Kidney (tissue), 22 donors: ENCODE results near the gene RBM23. TPM values are rescaled to one million over a fixed set of nuclear protein-coding genes. Genes with fewer than 3 reads are reported as not detected.
"Not testable (repeated sequence)": the region's sequence is repeated elsewhere in the genome, so short reads cannot be mapped to it uniquely, and the experiment has no call there.

ENCODE experiments used
- DNase-seq, 5 donors: peaks; one replicate each; pipeline ENCODE4 v3.0.0-alpha.2; 2013 to 2020
- FAIRE-seq: peaks from 2 replicates; lab custom pipeline; 2012; peaks lifted over from hg19 to GRCh38; lab: Jason Lieb, UNC
- H3K27ac ChIP-seq, 2 donors: one replicate each; pipeline ENCODE4 v1.7.0; 2013; ENCODE audit warnings: low read depth in 2 of 2, low read length in 2 of 2, inconsistent platforms in 1 of 2
- H3K27me3 ChIP-seq: one replicate; pipeline ENCODE4 v1.7.1; 2013; ENCODE audit warnings: low read length, inconsistent platforms; ENCODE audit not compliant: control insufficient read depth, insufficient read depth
- H3K36me3 ChIP-seq, 3 donors: one replicate each; pipeline versions ENCODE4 v1.7.0 to v1.7.1; 2013; ENCODE audit warnings: low read length in 3 of 3, control low read depth in 1 of 3, inconsistent platforms in 1 of 3; ENCODE audit not compliant: insufficient read depth in 3 of 3, control insufficient read depth in 2 of 3
- H3K4me1 ChIP-seq, 3 donors: one replicate each; pipeline versions ENCODE4 v1.7.0 to v1.7.1; 2013; ENCODE audit warnings: low read length in 3 of 3, inconsistent platforms in 1 of 3, low read depth in 1 of 3; ENCODE audit not compliant: control insufficient read depth in 2 of 3, insufficient read depth in 2 of 3
- H3K4me3 ChIP-seq, 3 donors: one replicate each; pipeline versions ENCODE4 v1.7.0 to v1.8.1; 2013; ENCODE audit warnings: low read length in 3 of 3, control low read depth in 1 of 3, inconsistent platforms in 1 of 3
- H3K9ac ChIP-seq, 3 donors: one replicate each; pipeline versions ENCODE4 v1.7.0 to v1.7.1; 2013; ENCODE audit warnings: low read length in 3 of 3, control low read depth in 1 of 3, inconsistent platforms in 1 of 3
- H3K9me3 ChIP-seq, 3 donors: one replicate each; pipeline versions ENCODE4 v1.7.0 to v1.7.1; 2013; ENCODE audit warnings: low read length in 3 of 3, control low read depth in 1 of 3, inconsistent platforms in 1 of 3; ENCODE audit not compliant: control insufficient read depth in 2 of 3, insufficient read depth in 1 of 3
- CTCF ChIP-seq: IDR thresholded peaks from 3 replicates; pipeline ENCODE4 v1.5.1; 2012; ENCODE audit warnings: mild to moderate bottlenecking, moderate library complexity, borderline replicate concordance; ENCODE audit not compliant: insufficient read depth; ENCODE audit errors: extremely low read depth
- intact Hi-C: fragments of 100-400 bp; cut with DNase I; formaldehyde crosslinking; loops from one replicate; pipeline ENCODE4 v1.11.1; 2022
- long read RNA-seq, 10 donors: library from polyadenylated mRNA in 1 of 10; unstranded in 1 of 10; transcript quantifications; one replicate each; pipeline ENCODE4 v2.0.0 and lab custom pipeline, GENCODE V29; 2021 to 2026
- polyA plus RNA-seq: library from polyadenylated mRNA; stranded (reverse); fragments of 350-450 nt; fragmentation: Illumina TruSeq; extraction: RNeasy Lipid Tissue Mini Kit (QIAGEN cat#74804); gene quantifications from one replicate; pipeline ENCODE4 v1.2.3, GENCODE V29; 2014; ENCODE audit warnings: low read depth, low replicate concordance; ENCODE audit not compliant: insufficient read depth
- total RNA-seq: library from RNA; stranded (reverse); fragmentation: NEBNext Ultra II Directional; extraction: Animal tissue kit (Norgen Biotek cat#: 25700); gene quantifications from one replicate; pipeline ENCODE4 v1.2.1, GENCODE V29; 2021
- donor health status: control.
- donor health status: control.
- donor health status: control.
- donor health status: control.
- donor health status: control.
- donor health status: DM: yes; HTN: yes; CAD: no.
- donor health status: Normal renal cell carcinoma (clear cell type).

The RBM23 gene
- 93.6 TPM for total RNA-seq
- polyA plus RNA-seq = 44.8 TPM
- long read RNA-seq, donor 1, full-length matches to known transcripts = 13 of 21 reads
- long read RNA-seq, donor 1, partial matches to known transcripts = 8 of 21 reads
- long read RNA-seq, donor 1, other reads (novel, unspliced or antisense) = 0 of 21 reads
- long read RNA-seq, donor 2, full-length matches to known transcripts = 12 of 19 reads
- long read RNA-seq, donor 2, partial matches to known transcripts = 7 of 19 reads
- long read RNA-seq, donor 2, other reads (novel, unspliced or antisense) = 0 of 19 reads
- long read RNA-seq, donor 3, full-length matches to known transcripts = 27 of 38 reads
- long read RNA-seq, donor 3, partial matches to known transcripts = 11 of 38 reads
- long read RNA-seq, donor 3, other reads (novel, unspliced or antisense) = 0 of 38 reads
- long read RNA-seq, donor 4, full-length matches to known transcripts = 18 of 30 reads
- long read RNA-seq, donor 4, partial matches to known transcripts = 12 of 30 reads
- long read RNA-seq, donor 4, other reads (novel, unspliced or antisense) = 0 of 30 reads
- long read RNA-seq, donor 5, partial matches to known transcripts = 0 of 1 reads
- long read RNA-seq, donor 5, other reads (novel, unspliced or antisense) = 0 of 1 reads
- long read RNA-seq, donor 6, full-length matches to known transcripts = 7 of 7 reads
- long read RNA-seq, donor 6, partial matches to known transcripts = 0 of 7 reads
- long read RNA-seq, donor 6, other reads (novel, unspliced or antisense) = 0 of 7 reads
- long read RNA-seq, donor 7, full-length matches to known transcripts = 20 of 36 reads
- long read RNA-seq, donor 7, partial matches to known transcripts = 5 of 36 reads
- long read RNA-seq, donor 7, other reads (novel, unspliced or antisense) = 11 of 36 reads
- long read RNA-seq, donor 8, full-length matches to known transcripts = 13 of 27 reads
- long read RNA-seq, donor 8, partial matches to known transcripts = 14 of 27 reads
- long read RNA-seq, donor 8, other reads (novel, unspliced or antisense) = 0 of 27 reads
- long read RNA-seq, donor 9, full-length matches to known transcripts = 5 of 11 reads
- long read RNA-seq, donor 9, partial matches to known transcripts = 6 of 11 reads
- long read RNA-seq, donor 9, other reads (novel, unspliced or antisense) = 0 of 11 reads
- long read RNA-seq, donor 10, full-length matches to known transcripts = 18 of 36 reads
- long read RNA-seq, donor 10, partial matches to known transcripts = 18 of 36 reads
- long read RNA-seq, donor 10, other reads (novel, unspliced or antisense) = 0 of 36 reads

- peak; percentile 100 for DNase-seq
- FAIRE-seq = peak; percentile 98
- no peak for TF ChIP-seq CTCF
- no peaks in the 10 kb centered on the region for H3K27me3 ChIP-seq
- H3K4me1 ChIP-seq = peaks cover 3 to 10% (median 3%) of the 10 kb centered on the region in 3 donors
- H3K9ac ChIP-seq = peak within 1 kb of the TSS; percentile 89 to 100 (median 100)
- peak within 1 kb of the TSS; percentile 98 to 99 for H3K27ac ChIP-seq
- H3K9me3 ChIP-seq = no peaks in the 10 kb centered on the region
- H3K36me3 ChIP-seq = peaks cover 2 to 26% (median 23%) of the 10 kb centered on the region in 3 donors
- intact Hi-C loops = no loop called here
- H3K4me3 ChIP-seq = peak within 1 kb of the TSS; percentile 80 to 99 (median 94)
Measured at GRCh38 chr14:22918804-22919600, at the start of gene RBM23. TSS of gene RBM23 (minus strand) at chr14:22919149.

- no peak for DNase-seq
- H3K27me3 ChIP-seq = no peaks in the 10 kb centered on the region
- intact Hi-C loops = no loop called here
- no peaks in the 10 kb centered on the region for H3K4me1 ChIP-seq
- no peak overlapping the region for H3K27ac ChIP-seq
- TF ChIP-seq CTCF = no peak
- H3K9ac ChIP-seq = no peak overlapping the region
- peaks cover 0 to under 1% (median 0%) of the 10 kb centered on the region in 3 donors for H3K36me3 ChIP-seq
- H3K9me3 ChIP-seq = no peaks in the 10 kb centered on the region
- H3K4me3 ChIP-seq = no peak overlapping the region
- FAIRE-seq = no peak
Measured at GRCh38 chr14:22966783-22967269, 47.9 kb upstream of the RBM23 start.

- not testable (repeated sequence) for H3K36me3 ChIP-seq, DNase-seq
Measured at GRCh38 chr14:22965916-22966782, 47.2 kb upstream of the RBM23 start.

More at GRCh38 chr14:22965916-22966782, 47.2 kb upstream of the RBM23 start:
- H3K4me1 ChIP-seq, FAIRE-seq, H3K4me3 ChIP-seq, H3K9ac ChIP-seq, intact Hi-C loops, H3K9me3 ChIP-seq, H3K27ac ChIP-seq, H3K27me3 ChIP-seq: not testable (repeated sequence)
